ENCODE data around the gene FFAR3. TPM values are rescaled to one million over a fixed set of nuclear protein-coding genes. Genes with fewer than 3 reads are reported as not detected.
A peak's percentile ranks its signal among the peaks of the same experiment; 100 is the strongest.

FFAR3 gene
- total and polyA plus RNA-seq, 10 donors = 0.30 to 3.2 (median 0.73) TPM; not detected in 1

- H3K27me3 ChIP-seq (replicated peaks in 1 of 7) = peaks cover 0 to 2% (median 0%) of the 10 kb centered on the region in 7 donors
- no peaks in the 10 kb centered on the region for H3K36me3 ChIP-seq
- no peak for TF ChIP-seq CTCF (IDR thresholded peaks at IDR 0.05 in 8 of 11, conservative IDR thresholded peaks at IDR 0.05 in 3 of 11)
- TF ChIP-seq POLR2A (IDR thresholded peaks at IDR 0.05) = no peak
- no peak for TF ChIP-seq POLR2AphosphoS5 (IDR thresholded peaks at IDR 0.05)
- H3K4me3 ChIP-seq = no peak overlapping the region
- H3K27ac ChIP-seq = no peak overlapping the region
- no peaks in the 10 kb centered on the region for H3K4me1 ChIP-seq
- DNase-seq = no peak
- WGBS, 5 donors = 64 to 86% (median 78%) methylated on average over 6 of the region's 6 CpGs
- H3K9me3 ChIP-seq = peaks cover 0 to 36% (median 24%) of the 10 kb centered on the region in 8 donors
- intact Hi-C loops (cut with DNase I; ENCODE audit: low total_unique reads) = no loop called here
Measured at GRCh38 chr19:35389192-35389861, 31.1 kb downstream of the FFAR3 start.

GRCh38 chr19:35392742-35393715, 34.8 kb downstream of the FFAR3 start:
- no peak overlapping the region for H3K4me3 ChIP-seq
- no peak for DNase-seq
- no peaks in the 10 kb centered on the region for H3K36me3 ChIP-seq
- WGBS, 5 donors = 53 to 62% (median 55%) methylated on average over 5 of the region's 5 CpGs
- H3K4me1 ChIP-seq = peaks cover 0 to 12% (median 5%) of the 10 kb centered on the region in 6 donors
- H3K27ac ChIP-seq = no peak overlapping the region
- TF ChIP-seq POLR2A (IDR thresholded peaks at IDR 0.05) = no peak
- TF ChIP-seq POLR2AphosphoS5 (IDR thresholded peaks at IDR 0.05) = no peak
- no peak for TF ChIP-seq CTCF (IDR thresholded peaks at IDR 0.05 in 8 of 11, conservative IDR thresholded peaks at IDR 0.05 in 3 of 11)
- no peaks in the 10 kb centered on the region for H3K27me3 ChIP-seq (replicated peaks in 1 of 7)
- intact Hi-C loops (cut with DNase I; ENCODE audit: low total_unique reads) = no loop called here
- no peaks in the 10 kb centered on the region for H3K9me3 ChIP-seq

GRCh38 chr19:35395382-35396199, 37.3 kb downstream of the FFAR3 start:
- peaks cover 0 to 12% (median 5%) of the 10 kb centered on the region in 6 donors for H3K4me1 ChIP-seq
- 56 to 67% (median 63%) methylated on average over 19 of the region's 19 CpGs for WGBS, 5 donors
- peaks cover 0 to 8% (median 0%) of the 10 kb centered on the region in 7 donors for H3K27me3 ChIP-seq (replicated peaks in 1 of 7)
- intact Hi-C loops (cut with DNase I; ENCODE audit: low total_unique reads) = no loop called here
- no peak overlapping the region for H3K4me3 ChIP-seq
- no peak overlapping the region for H3K27ac ChIP-seq
- no peaks in the 10 kb centered on the region for H3K9me3 ChIP-seq
- no peak for DNase-seq
- TF ChIP-seq POLR2A (IDR thresholded peaks at IDR 0.05) (no peak), POLR2AphosphoS5 (IDR thresholded peaks at IDR 0.05) (peak in 1 of 3 donors; percentile 34)
- no peaks in the 10 kb centered on the region for H3K36me3 ChIP-seq

GRCh38 chr19:35396240-35396885, 38.1 kb downstream of the FFAR3 start:
- Histone ChIP-seq H3K9me3 (no peaks in the 10 kb centered on the region), H3K4me1 (peaks cover 0 to 12% (median 5%) of the 10 kb centered on the region in 6 donors), H3K27ac (no peak overlapping the region), H3K27me3 (replicated peaks in 1 of 7) (peaks cover 0 to 8% (median 0%) of the 10 kb centered on the region in 7 donors), H3K36me3 (no peaks in the 10 kb centered on the region), H3K4me3 (no peak overlapping the region)
- intact Hi-C loops (cut with DNase I; ENCODE audit: low total_unique reads) = no loop called here
- 83 to 92% (median 90%) methylated on average over 14 of the region's 14 CpGs for WGBS, 5 donors
- no peak for TF ChIP-seq POLR2AphosphoS5 (IDR thresholded peaks at IDR 0.05)
- TF ChIP-seq CTCF (IDR thresholded peaks at IDR 0.05 in 8 of 11, conservative IDR thresholded peaks at IDR 0.05 in 3 of 11) = no peak
- TF ChIP-seq POLR2A (IDR thresholded peaks at IDR 0.05) = no peak
- DNase-seq = no peak

Data from spleen (tissue), 11 donors.